Natural killer cell (primary cell): ENCODE data around the gene COL4A3. TPM values are rescaled to one million over a fixed set of nuclear protein-coding genes. Genes with fewer than 3 reads are reported as not detected.

ENCODE experiments used
- ATAC-seq, 3 donors: fragments of 150-1000 bp in 2 of 3; fragments of 200-7000 bp in 1 of 3; cut with Tn5 transposase; 1 replicate in 1 of 3; 2 replicates in 2 of 3; pipeline ENCODE4 v1.10.0; 2021; ENCODE audit warnings: mild to moderate bottlenecking in 2 of 3, moderate library complexity in 2 of 3
- DNase-seq, 2 donors: peaks; one replicate each; pipeline versions ENCODE4 v3.0.0 to v3.0.0-alpha.2; 2013 to 2021; ENCODE audit warnings: mixed read lengths in 1 of 2
- H3K27ac ChIP-seq: one replicate; pipeline ENCODE4 v1.5.1; 2013; ENCODE audit warnings: mild to moderate bottlenecking, low read length
- H3K27me3 ChIP-seq: one replicate; pipeline ENCODE4 v1.6.1; 2013; ENCODE audit warnings: low read length; ENCODE audit not compliant: control insufficient read depth, insufficient read depth
- H3K36me3 ChIP-seq: one replicate; pipeline ENCODE4 v1.6.1; 2013; ENCODE audit warnings: low read length; ENCODE audit not compliant: control insufficient read depth, insufficient read depth
- H3K4me1 ChIP-seq: one replicate; pipeline ENCODE4 v1.6.1; 2013; ENCODE audit warnings: low read length; ENCODE audit not compliant: control insufficient read depth, insufficient read depth
- H3K4me3 ChIP-seq: one replicate; pipeline ENCODE4 v1.5.1; 2013; ENCODE audit warnings: low read length
- H3K9me3 ChIP-seq: one replicate; pipeline ENCODE4 v1.6.1; 2013; ENCODE audit warnings: low read length; ENCODE audit not compliant: control insufficient read depth, insufficient read depth
- H3K27ac Mint-ChIP-seq, 2 donors: one replicate each; pipeline ENCODE4 v1.8.0; 2022; ENCODE audit warnings: mild to moderate bottlenecking in 2 of 2, mixed read lengths in 2 of 2, moderate library complexity in 1 of 2
- H3K27me3 Mint-ChIP-seq, 2 donors: one replicate each; pipeline ENCODE4 v1.8.0; 2022; ENCODE audit warnings: low read depth in 2 of 2, mixed read lengths in 2 of 2
- H3K36me3 Mint-ChIP-seq: one replicate; pipeline ENCODE4 v1.8.0; 2022; ENCODE audit warnings: mixed read lengths
- H3K4me1 Mint-ChIP-seq, 2 donors: one replicate each; pipeline ENCODE4 v1.8.0; 2022; ENCODE audit warnings: mixed read lengths in 2 of 2
- H3K4me3 Mint-ChIP-seq: one replicate; pipeline ENCODE4 v1.8.0; 2022; ENCODE audit warnings: mild to moderate bottlenecking, moderate library complexity, mixed read lengths
- H3K9me3 Mint-ChIP-seq, 2 donors: one replicate each; pipeline ENCODE4 v1.8.0; 2022; ENCODE audit warnings: mixed read lengths in 2 of 2
- CTCF ChIP-seq: fragments of 200-600 bp; IDR thresholded peaks from one replicate; pipeline ENCODE4 v1.8.0; 2022; ENCODE audit warnings: antibody characterized with exemption
- WGBS: methylation state at CpG from one replicate; pipeline ENCODE4 v1.1.7; 2013; ENCODE audit warnings: missing lambda C conversion rate; ENCODE audit not compliant: insufficient coverage; 5-methylcytosine and 5-hydroxymethylcytosine counted together
- intact Hi-C: fragments of 100-400 bp; cut with micrococcal nuclease; formaldehyde crosslinking; loops from one replicate; pipeline ENCODE4 v1.14.2; 2022
- total RNA-seq, 4 donors: library from RNA; stranded (reverse); fragments of 120-200 nt in 1 of 4; gene quantifications; one replicate each; pipeline versions ENCODE4 v1.2.3 to v1.2.4, GENCODE V29; 2013 to 2022

Gene COL4A3
- total RNA-seq, 3 donors from 2014 or later (not counting 1 experiment from before 2014, with no cell fraction given): 0.45 to 1.8 (median 1.0) TPM

GRCh38 chr2:227125506-227125905 is 38.9 kb upstream of the COL4A3 start:
- H3K4me3 Mint-ChIP-seq: no peak overlapping the region
- H3K4me1 Mint-ChIP-seq: no peaks in the 10 kb centered on the region
- DNase-seq (no peak), ATAC-seq (no peak)
- H3K36me3 ChIP-seq: no peaks in the 10 kb centered on the region
- H3K4me3 ChIP-seq: no peak overlapping the region
- no peak for TF ChIP-seq CTCF
- intact Hi-C loops: no loop called here
- WGBS: 82% methylated on average over 4 of the region's 5 CpGs
- H3K27ac Mint-ChIP-seq: no peak overlapping the region
- H3K36me3 Mint-ChIP-seq: no peaks in the 10 kb centered on the region
- H3K9me3 Mint-ChIP-seq: no peaks in the 10 kb centered on the region
- no peaks in the 10 kb centered on the region for H3K27me3 ChIP-seq
- H3K4me1 ChIP-seq: no peaks in the 10 kb centered on the region
- peaks cover 10 to 18% of the 10 kb centered on the region in 2 donors for H3K27me3 Mint-ChIP-seq
- no peaks in the 10 kb centered on the region for H3K9me3 ChIP-seq
- no peak overlapping the region for H3K27ac ChIP-seq

GRCh38 chr2:227127201-227127600 is 37.2 kb upstream of the COL4A3 start:
- H3K4me3 ChIP-seq: no peak overlapping the region
- peaks cover 10 to 26% of the 10 kb centered on the region in 2 donors for H3K27me3 Mint-ChIP-seq
- no peaks in the 10 kb centered on the region for H3K27me3 ChIP-seq
- intact Hi-C loops: no loop called here
- no peaks in the 10 kb centered on the region for H3K4me1 Mint-ChIP-seq
- H3K9me3 Mint-ChIP-seq: no peaks in the 10 kb centered on the region
- no peaks in the 10 kb centered on the region for H3K36me3 Mint-ChIP-seq
- H3K27ac ChIP-seq: no peak overlapping the region
- H3K9me3 ChIP-seq: no peaks in the 10 kb centered on the region
- no peaks in the 10 kb centered on the region for H3K36me3 ChIP-seq
- TF ChIP-seq CTCF: no peak
- DNase-seq (no peak), ATAC-seq (no peak)
- no peaks in the 10 kb centered on the region for H3K4me1 ChIP-seq
- 58% methylated on average over 7 of the region's 8 CpGs for WGBS
- H3K4me3 Mint-ChIP-seq: no peak overlapping the region
- no peak overlapping the region for H3K27ac Mint-ChIP-seq

GRCh38 chr2:227130636-227131035 is 33.8 kb upstream of the COL4A3 start:
- ATAC-seq: no peak
- intact Hi-C loops: loop anchor here (2.0 kb wide), 1 partner anchor 636 kb away; no protein-coding TSS in a partner anchor
- 71% methylated on average over 8 of the region's 8 CpGs for WGBS

More at GRCh38 chr2:227130636-227131035, 33.8 kb upstream of the COL4A3 start:
- no peak overlapping the region for H3K4me3 Mint-ChIP-seq
- no peaks in the 10 kb centered on the region for H3K4me1 Mint-ChIP-seq
- H3K9me3 ChIP-seq: no peaks in the 10 kb centered on the region
- H3K9me3 Mint-ChIP-seq: no peaks in the 10 kb centered on the region
- H3K4me3 ChIP-seq: no peak overlapping the region
- no peaks in the 10 kb centered on the region for H3K27me3 ChIP-seq
- no peaks in the 10 kb centered on the region for H3K4me1 ChIP-seq
- no peaks in the 10 kb centered on the region for H3K36me3 ChIP-seq
- no peak overlapping the region for H3K27ac Mint-ChIP-seq
- H3K27me3 Mint-ChIP-seq: peaks cover 10 to 21% of the 10 kb centered on the region in 2 donors
- TF ChIP-seq CTCF: no peak
- no peak overlapping the region for H3K27ac ChIP-seq
- no peaks in the 10 kb centered on the region for H3K36me3 Mint-ChIP-seq
- DNase-seq: no peak
